ENCODE data around the gene GAS7.

The GAS7 gene

DNA sequence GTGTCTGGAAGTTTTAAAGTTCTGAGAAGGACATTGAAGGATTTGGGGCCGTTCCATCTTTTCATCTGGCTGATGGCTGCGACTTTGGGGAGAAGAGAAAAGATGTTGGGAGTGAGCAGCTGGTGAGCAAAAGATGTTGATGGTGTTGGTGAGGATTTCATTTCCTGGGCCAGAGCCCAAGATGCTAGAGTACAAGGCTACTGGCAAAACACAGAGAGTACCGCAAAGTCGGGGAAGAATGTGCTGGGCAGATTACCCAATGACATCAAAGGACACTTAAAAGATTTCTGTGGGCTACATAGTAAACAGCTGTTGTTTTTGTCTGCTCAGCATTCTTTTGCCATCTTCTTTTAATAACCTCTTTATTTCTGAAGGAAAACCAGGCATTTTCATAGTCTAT, 49.4 kb upstream of the GAS7 start (continued):
- no peak for TF ChIP-seq GLIS3 (CRISPR knock-in tag; IDR thresholded peaks at IDR 0.05)
- TF ChIP-seq CSDC2 (CRISPR knock-in tag; IDR thresholded peaks at IDR 0.05), result no peak

GRCh38 chr17:10243883-10244844, 45.8 kb upstream of the GAS7 start:
- no peak for ATAC-seq
- TF ChIP-seq ZNF565 (CRISPR knock-in tag; conservative IDR thresholded peaks at IDR 0.05; ENCODE audit: low read depth) (no peak), ARNTL (CRISPR knock-in tag; IDR thresholded peaks at IDR 0.05; ENCODE audit: borderline replicate concordance, low read depth) (no peak)

DNA sequence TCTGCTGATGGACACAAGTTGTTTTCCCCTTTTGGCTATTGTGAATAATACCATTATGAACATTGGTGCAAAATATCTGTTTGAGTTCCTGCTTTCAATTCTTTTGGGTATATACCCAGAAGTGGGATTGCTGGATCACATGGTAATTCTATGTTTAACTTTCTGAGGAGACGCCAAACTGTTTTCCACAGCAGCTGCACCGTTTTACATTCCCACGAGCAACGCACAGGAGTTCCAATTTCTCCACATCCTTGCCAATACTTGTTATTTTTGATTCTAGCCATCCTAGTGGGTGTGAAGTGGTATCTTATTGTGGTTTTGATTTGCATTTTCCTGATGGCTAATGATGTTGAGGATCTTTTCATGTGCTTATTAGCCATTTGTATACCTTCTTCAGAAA, 43.4 kb upstream of the GAS7 start:
- TF ChIP-seq, protein P1, sequence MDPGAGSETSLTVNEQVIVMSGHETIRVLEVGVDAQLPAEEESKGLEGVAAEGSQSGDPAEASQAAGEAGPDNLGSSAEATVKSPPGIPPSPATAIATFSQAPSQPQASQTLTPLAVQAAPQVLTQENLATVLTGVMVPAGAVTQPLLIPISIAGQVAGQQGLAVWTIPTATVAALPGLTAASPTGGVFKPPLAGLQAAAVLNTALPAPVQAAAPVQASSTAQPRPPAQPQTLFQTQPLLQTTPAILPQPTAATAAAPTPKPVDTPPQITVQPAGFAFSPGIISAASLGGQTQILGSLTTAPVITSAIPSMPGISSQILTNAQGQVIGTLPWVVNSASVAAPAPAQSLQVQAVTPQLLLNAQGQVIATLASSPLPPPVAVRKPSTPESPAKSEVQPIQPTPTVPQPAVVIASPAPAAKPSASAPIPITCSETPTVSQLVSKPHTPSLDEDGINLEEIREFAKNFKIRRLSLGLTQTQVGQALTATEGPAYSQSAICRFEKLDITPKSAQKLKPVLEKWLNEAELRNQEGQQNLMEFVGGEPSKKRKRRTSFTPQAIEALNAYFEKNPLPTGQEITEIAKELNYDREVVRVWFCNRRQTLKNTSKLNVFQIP (CRISPR knock-in tag; IDR thresholded peaks at IDR 0.05; ENCODE audit: borderline replicate concordance, low read depth), result no peak
- TF ChIP-seq ZNF70 (CRISPR knock-in tag; IDR thresholded peaks at IDR 0.05) (no peak), ZNF565 (CRISPR knock-in tag; conservative IDR thresholded peaks at IDR 0.05; ENCODE audit: low read depth) (no peak), TCF4 (CRISPR knock-in tag; IDR thresholded peaks at IDR 0.05; ENCODE audit: borderline replicate concordance) (no peak), ZC3H10 (CRISPR knock-in tag; IDR thresholded peaks at IDR 0.05) (no peak)
- no peak for ATAC-seq

- ATAC-seq, result no peak
- TF ChIP-seq ESRRG (CRISPR knock-in tag; IDR thresholded peaks at IDR 0.05) (no peak), PPARA (CRISPR knock-in tag; IDR thresholded peaks at IDR 0.05; ENCODE audit: borderline replicate concordance) (no peak), ZFP3 (CRISPR knock-in tag; IDR thresholded peaks at IDR 0.05) (no peak), ARNTL (CRISPR knock-in tag; IDR thresholded peaks at IDR 0.05; ENCODE audit: borderline replicate concordance, low read depth) (no peak), RARB (CRISPR knock-in tag; IDR thresholded peaks at IDR 0.05) (no peak), TSHZ2 (CRISPR knock-in tag; IDR thresholded peaks at IDR 0.05) (no peak), TCF4 (CRISPR knock-in tag; IDR thresholded peaks at IDR 0.05; ENCODE audit: borderline replicate concordance) (no peak), ZFP30 (CRISPR knock-in tag; IDR thresholded peaks at IDR 0.05) (no peak), BACH2 (CRISPR knock-in tag; IDR thresholded peaks at IDR 0.05; ENCODE audit: borderline replicate concordance) (no peak), ZNF70 (CRISPR knock-in tag; IDR thresholded peaks at IDR 0.05) (no peak), ZNF8 (CRISPR knock-in tag; IDR thresholded peaks at IDR 0.05) (no peak), GLIS3 (CRISPR knock-in tag; IDR thresholded peaks at IDR 0.05) (no peak)
- TF ChIP-seq, protein P2, sequence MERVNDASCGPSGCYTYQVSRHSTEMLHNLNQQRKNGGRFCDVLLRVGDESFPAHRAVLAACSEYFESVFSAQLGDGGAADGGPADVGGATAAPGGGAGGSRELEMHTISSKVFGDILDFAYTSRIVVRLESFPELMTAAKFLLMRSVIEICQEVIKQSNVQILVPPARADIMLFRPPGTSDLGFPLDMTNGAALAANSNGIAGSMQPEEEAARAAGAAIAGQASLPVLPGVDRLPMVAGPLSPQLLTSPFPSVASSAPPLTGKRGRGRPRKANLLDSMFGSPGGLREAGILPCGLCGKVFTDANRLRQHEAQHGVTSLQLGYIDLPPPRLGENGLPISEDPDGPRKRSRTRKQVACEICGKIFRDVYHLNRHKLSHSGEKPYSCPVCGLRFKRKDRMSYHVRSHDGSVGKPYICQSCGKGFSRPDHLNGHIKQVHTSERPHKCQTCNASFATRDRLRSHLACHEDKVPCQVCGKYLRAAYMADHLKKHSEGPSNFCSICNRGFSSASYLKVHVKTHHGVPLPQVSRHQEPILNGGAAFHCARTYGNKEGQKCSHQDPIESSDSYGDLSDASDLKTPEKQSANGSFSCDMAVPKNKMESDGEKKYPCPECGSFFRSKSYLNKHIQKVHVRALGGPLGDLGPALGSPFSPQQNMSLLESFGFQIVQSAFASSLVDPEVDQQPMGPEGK (CRISPR knock-in tag; IDR thresholded peaks at IDR 0.05; ENCODE audit: borderline replicate concordance), result no peak
- TF ChIP-seq, protein P1 (CRISPR knock-in tag; IDR thresholded peaks at IDR 0.05; ENCODE audit: borderline replicate concordance, low read depth), result no peak
- TF ChIP-seq, protein P3, sequence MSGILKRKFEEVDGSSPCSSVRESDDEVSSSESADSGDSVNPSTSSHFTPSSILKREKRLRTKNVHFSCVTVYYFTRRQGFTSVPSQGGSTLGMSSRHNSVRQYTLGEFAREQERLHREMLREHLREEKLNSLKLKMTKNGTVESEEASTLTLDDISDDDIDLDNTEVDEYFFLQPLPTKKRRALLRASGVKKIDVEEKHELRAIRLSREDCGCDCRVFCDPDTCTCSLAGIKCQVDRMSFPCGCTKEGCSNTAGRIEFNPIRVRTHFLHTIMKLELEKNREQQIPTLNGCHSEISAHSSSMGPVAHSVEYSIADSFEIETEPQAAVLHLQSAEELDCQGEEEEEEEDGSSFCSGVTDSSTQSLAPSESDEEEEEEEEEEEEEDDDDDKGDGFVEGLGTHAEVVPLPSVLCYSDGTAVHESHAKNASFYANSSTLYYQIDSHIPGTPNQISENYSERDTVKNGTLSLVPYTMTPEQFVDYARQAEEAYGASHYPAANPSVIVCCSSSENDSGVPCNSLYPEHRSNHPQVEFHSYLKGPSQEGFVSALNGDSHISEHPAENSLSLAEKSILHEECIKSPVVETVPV (CRISPR knock-in tag; IDR thresholded peaks at IDR 0.05), result no peak
These were observed 40.3 kb upstream of the GAS7 start for GRCh38 chr17:10238661-10239060.
